GM18502 (cell line): ENCODE data around the gene PDGFD.

Experiments
- ATAC-seq: cut with Tn5 transposase; IDR thresholded peaks from one replicate; pipeline ENCODE4 v1.9.1; 2021; ENCODE audit warnings: mild to moderate bottlenecking; ENCODE audit not compliant: unreplicated experiment, poor library complexity

The PDGFD gene

DNA sequence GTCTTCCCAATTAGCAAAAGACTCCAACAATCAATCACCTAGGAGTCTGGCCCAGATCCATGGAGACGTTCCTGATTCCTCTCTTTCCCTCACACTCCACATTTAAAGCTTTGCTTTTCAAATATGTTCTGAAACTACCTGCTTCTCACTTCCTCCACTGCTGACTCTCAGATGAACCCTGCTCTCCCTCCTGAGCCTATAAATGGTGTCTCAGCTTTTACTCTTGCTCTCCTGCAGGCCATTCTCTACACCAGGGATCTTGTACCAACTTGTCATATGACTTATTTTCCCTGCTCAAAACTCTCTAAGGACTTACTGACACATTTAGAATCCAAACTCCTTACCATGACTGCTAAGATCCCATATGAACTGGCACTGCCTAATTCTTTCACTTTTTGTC, 265.9 kb downstream of the PDGFD start:
- peak; percentile 70 for ATAC-seq

DNA sequence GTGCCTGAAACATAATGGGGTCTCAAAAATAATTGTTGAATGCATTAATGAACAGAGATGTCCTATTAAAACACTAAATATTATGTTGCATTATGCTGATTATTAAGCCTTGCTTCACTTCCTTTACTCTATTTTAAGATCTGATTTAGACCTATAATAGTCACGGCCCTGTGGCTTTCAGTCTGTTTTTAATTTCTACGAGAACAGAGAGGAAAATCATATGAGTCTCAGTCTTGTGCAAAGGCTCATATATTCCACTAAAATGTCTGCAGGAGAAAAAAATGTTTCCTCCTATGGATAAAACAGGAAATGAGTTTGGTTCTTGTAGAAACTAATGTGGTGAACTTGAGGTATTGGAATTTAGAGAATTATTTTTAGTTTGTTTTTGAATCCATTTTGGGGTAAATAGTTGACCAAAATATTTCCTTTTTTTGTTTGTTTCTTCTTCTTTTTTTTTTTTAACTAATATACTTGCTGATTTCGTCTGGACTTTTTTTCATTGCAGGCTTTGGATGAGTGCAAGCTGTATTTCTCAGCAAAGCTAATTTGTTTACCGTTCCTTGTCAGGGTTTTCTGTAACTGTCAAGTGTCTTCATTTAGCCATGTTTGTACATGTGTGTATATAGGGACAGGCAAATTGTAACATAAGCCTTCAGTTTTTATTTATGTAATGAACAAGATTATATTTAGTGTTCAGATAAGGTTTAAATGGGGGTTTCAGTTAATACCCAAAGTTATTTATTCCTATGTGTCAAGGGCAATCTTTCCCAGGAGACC, 266.6 kb downstream of the PDGFD start:
- ATAC-seq: no peak

DNA sequence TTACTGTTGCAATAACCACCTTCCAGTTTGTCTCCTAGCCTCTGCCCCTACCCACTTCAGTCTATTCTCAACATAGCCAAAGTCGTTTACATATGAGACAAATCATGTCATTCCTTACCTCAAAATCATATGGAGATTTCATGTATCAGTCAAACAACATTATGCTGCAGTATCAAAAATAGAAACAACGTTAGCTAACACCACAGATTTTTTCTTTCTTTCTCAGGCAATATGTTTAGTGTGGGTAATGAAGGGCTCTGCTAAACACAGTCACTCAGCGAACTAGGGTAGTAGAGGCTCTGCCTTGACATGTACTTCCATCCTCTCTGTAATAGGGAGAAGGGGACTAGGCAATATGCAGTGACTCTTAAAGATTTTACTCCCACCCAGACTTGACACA, 268.8 kb downstream of the PDGFD start:
- no peak for ATAC-seq

DNA sequence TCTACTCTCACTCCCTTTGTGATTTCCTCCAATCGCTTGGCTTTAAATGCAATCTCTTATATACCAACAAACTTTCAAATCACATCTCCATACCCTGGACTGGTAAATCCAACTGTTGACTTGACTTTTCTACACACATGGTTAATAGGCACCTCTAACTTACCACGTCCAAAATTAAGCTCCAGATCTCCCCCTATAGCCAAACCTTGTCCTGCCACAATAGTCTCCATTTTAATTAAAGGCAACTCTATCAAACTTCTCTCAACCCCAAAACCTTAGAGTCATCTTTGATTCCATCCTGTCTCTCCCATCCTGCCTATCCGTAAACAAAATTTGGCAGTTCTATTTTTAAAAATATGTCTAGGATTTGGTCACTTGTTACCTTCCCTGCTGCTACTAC, 269.3 kb downstream of the PDGFD start:
- ATAC-seq: no peak

DNA sequence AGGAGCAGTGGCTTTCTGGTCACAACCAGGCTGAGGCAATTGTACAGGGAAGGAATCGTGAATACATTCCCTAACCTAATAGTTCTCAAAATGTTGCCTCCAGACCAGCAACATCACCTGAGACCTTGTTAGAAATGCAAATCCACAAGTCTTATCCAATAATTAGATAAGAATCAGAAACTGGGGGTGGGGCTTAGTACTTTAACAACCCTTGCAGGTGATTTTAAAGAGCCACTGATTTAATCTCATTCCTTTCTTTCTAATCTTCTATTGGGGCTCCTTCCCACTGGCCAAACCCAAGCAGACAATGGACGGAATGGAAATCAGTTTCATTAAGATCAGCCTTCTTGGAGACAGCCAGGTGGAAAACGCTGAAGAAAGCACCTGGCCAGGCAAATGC, 269.9 kb downstream of the PDGFD start:
- no peak for ATAC-seq

DNA sequence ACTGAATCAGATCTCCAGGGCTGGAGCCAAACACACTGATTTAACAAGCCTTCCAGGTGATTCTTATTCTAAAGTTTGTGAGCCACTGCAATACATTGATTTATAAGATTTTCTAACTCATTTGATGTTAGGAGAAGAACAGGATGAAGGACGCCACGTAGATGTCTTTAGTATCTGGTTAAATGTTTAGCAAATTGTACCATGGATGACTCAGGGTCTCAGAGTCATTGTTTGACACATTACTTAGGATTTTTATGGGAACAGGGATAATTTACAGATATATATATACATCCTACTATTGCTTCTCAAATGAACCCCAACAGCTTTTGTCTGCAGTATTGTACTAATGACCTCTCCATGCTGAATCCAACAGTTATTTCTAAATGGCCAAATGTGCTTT, 270.6 kb downstream of the PDGFD start:
- ATAC-seq: no peak

DNA sequence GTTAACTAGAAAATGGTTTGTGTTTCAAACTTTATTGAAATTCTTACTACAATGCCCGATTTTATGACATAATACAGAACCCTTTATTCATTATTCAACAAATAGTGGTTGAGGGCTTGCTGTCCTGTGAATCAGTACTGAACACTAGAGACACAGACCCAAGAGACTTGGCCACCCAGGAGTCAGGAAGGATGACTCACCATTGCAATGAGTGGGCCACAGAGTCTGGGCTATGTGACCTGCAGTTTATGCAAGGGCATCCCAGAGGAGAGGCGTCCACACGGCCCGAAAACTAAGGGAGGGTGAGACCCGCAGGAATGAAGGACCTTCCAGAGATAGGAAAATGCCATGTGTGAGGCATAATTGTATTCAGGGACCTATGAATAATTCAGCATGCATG, 271.3 kb downstream of the PDGFD start:
- ATAC-seq: no peak

DNA sequence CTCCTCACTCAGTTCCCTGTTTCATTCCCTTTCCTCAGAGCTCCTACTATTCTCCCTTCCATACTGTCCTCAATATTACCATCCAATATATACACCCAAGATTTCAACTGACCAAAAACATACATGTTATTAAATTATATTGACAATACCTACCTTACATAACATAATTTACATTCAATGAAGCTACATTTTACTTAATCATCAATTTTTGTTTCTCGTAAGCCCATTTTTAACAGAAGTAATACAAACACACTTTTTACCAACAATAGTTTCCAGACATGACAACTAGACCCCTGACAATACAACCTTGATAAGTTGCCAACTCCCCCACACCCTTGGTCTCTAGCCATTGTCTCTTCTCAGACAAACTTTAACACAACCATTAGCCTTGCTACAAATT, 273.3 kb downstream of the PDGFD start:
- no peak for ATAC-seq

DNA sequence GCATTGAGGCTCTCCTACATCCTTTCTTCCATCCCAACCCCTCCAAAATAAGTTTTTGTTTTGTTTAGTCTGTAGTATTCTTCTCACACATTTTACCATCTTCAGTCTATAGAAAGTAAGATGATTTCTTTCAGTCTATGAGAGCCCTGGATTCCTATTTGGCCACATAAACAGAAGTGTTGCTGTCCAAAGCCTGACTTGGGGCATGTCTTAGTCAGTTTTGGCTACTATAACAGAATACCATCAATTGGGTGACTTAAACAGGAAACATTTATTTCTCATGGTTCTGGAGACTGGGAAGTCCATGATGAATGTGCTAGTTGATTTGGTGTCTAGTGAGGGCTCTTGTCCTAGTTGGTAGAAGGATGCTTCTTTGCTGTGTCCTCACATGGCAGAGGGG, 274.3 kb downstream of the PDGFD start:
- no peak for ATAC-seq

DNA sequence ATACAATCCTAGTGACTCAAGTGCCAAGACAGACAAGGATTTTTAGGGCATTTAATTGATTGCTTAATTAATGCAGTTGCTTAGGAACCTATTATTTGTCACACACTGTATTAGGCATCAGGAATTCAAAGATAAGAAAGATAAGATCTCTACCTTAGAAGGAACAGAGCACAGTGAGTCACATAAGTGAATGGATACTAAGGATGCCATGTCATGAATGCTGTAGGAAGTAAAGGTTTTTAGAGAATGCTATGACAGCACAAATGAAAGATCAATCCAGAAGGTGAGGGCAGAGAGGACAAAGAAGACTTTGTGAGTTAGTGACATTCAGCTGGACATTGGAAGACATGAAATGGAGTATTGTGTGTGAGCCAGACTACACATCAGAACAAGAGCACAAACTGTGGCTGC, 275.4 kb downstream of the PDGFD start:
- no peak for ATAC-seq

DNA sequence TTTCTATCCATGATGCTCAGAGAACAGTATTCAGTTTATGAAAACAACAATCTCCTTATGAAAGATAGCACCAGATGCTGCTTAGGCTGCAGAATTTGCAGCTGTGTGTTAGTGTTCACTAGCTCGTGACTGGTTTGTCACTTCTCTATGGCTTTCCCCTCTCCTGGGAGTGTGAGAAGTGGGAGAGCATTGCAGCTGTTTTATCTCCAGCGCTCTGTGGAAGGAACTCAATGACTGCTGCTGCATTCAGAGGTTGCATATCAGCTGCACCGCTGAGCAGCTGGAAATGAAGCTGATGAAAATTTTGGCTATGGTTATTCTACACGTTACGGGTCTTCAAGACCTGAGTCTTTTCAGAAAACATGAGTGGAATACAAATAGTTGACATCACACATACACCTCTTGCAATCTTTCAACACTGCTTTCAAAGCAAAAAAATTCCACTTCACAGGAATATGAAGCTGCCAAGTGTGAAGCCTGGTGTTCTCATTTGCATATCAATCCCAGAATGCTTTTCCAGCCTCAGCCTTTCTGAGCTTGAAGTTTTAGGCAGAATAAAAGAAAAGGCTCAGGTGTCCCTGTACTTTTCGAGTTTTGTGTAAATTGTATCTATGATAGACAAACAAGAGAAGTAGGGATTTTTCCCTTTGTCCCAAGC, 276.8 kb downstream of the PDGFD start:
- ATAC-seq: peak; percentile 56

DNA sequence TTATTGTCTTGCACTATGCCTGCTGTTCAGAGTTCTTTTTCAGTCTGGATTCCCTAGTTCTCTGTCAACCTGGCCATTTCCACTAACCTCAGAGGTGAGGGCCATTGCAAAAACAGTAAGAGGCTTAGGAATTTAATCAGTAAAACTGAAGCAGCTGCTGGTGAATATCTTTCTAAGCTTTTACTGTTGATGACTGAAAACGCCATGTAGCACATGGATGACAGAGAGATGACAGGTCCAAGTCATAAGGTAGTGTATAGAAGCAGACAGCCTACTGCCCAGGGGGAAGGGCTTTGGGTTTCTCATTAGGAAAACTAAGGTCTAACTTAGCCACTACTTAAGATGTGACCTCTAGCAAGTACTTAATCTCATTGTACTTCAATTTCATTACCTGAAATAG, 280.1 kb downstream of the PDGFD start:
- ATAC-seq: no peak

DNA sequence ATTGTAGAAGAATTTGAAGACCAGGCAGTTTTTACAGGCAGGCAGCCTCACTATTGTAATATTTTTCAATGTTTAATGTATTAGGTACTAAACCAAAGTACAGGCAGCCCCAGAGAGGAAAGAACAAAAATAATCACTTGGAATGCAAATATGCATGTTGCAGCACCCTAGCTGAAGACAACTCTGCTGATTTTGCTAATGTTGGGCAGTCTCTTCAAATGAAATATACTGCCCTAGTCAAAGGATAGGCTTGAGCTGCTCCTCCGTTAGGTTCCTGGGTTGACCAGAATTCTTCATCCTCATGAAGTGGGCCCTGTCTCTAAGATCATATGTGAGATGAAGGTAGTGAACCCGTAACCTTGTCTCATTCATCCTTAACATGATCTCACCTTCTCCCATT, 280.7 kb downstream of the PDGFD start:
- no peak for ATAC-seq

DNA sequence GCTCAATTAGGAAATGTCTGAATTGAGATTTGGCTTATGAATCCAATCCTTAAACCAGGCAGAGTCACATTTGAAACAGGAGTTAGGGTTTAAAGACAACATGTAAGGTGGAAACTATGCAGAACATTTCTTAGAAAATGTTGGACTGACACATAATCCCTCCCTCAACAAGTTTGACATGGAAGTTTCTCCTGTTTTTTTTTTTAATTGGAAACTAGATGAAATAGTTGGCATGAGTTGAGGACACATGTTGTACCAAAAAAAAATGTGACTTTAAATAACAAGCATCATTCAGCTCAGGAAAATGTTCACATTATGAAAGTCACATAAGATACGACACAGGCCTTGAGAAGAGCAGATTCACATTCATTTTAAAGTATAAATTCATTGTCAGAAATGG, 282.4 kb downstream of the PDGFD start:
- no peak for ATAC-seq

DNA sequence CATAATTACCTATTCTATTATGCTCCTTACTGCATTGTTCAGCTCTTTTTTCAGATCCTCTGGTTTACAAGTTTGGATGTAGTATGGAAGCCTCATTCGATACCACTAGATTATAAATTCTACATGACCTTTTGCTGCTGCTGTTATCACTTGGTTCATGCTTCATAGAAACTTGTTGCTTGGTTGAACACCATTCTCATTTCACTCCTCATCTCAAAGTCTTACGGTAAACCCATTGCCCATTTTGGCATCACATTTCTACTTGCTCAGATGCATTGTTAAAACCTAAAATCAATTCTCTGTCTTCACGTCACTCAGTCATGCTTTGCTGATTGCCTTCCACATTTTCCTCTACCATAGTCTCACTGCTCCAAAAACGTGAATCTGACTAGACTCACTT, 283.0 kb downstream of the PDGFD start:
- ATAC-seq: peak; percentile 56

DNA sequence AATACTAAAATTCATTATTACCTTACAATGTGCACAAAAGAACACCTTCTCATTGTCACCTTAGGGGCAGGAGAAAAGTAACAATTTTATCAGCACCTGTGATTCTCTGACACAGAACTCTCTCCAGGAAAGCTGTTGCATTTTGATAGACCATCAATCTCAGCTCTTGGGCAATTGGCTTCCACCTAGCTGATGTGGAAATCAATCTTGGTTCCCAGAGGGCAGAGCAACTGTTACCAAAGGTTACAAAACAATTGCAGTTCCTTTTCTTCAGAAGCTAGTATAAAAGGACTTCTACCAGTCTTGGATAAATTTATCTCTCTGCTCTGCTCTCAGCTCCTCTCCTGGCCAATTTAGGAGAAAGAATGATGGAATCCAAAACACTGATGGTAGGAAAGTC, 285.3 kb downstream of the PDGFD start:
- no peak for ATAC-seq

DNA sequence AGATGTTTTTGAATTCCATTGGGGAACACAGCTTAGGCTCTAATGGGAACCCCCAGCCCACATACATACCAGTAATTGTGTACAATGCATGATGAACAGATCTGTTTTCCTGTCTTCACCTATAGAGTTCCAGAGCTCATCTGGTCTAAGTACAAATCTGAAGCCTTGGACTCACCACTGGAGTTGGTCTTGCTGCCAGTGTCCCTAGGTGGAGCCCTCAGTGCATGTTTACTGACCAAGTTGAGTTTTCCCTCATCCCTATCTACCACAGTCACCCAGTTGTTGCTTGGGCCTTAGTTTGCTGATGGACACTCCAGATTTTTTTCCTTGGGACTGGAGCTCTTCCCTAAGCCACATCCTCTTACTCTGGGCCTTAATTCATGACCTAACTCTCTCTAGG, 286.7 kb downstream of the PDGFD start:
- no peak for ATAC-seq

DNA sequence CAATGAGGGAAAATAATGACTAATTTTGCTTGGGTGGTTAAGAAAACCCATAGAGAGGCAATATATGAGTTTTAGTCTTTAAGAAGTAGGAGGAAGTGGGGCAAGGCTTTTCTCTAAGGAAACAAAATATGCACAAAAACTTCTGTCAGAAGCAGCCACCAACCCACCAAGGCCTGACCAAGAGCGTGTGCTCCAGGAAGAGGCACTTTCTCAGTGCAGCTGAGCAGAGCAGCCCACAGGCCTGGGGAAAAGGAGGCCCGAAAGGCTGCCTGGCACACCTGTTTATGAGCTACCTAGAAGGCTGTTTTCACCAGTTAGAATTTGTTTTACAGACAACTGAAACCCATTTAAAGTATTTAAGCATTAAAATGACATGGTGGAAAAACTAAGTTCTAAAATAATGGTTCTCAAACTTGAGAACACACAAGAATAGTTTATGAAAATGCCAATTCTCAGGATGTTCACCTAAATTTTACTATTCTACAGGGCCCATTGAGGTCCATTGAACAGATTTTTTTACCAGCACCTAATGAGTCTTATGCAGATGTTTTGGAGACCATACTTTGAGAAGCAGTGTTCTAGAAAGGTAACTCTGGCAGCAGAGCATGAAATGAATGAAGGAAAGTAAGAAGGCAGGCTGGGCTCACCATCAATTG, 288.0 kb downstream of the PDGFD start:
- ATAC-seq: peak; percentile 96

DNA sequence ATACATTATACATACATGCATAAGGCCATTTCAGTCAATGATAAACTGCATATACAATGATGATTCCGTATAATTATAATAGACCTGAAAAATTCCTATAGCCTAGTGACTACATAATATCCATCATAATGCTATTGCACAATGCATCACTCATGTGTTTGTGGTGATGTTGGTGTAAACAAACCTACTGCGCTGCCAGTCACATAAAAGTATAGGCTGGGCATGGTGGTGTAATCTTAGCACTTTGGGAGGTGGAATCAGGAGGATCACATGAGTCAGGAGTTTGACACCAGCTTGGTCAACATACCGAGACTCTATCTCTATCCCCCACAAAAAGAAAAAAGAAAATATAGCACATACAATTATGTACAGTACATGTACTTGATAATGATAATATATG, 291.2 kb downstream of the PDGFD start:
- ATAC-seq: no peak

DNA sequence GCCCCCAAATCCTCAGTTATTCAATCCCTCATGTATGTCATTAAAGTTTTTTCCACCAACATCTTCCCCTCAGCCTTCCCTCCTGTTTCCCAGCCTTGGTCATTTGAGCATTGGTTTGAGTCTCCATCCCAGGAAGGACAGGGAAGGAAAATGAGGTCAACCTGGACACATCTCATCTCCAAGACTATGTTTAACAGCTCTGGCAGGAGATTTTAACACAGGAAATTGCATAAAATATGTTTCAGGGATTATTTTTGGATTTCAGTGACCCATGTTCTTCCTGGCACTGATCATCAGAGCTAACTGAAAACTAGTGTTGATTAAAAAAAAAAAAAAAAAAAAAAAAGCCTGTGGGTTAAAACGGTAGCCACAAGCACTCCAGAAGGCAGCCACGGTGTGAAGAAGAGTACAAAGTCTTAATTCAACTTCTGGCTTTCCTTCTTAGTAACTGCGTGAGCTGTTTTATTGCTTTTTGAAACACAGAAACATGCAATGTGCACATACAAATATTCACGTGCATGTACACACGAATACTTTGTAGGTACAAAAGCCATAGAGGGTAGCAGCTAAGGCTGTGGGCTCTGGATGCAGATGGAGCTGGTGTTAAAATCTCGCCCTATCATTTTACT, 291.9 kb downstream of the PDGFD start:
- no peak for ATAC-seq

DNA sequence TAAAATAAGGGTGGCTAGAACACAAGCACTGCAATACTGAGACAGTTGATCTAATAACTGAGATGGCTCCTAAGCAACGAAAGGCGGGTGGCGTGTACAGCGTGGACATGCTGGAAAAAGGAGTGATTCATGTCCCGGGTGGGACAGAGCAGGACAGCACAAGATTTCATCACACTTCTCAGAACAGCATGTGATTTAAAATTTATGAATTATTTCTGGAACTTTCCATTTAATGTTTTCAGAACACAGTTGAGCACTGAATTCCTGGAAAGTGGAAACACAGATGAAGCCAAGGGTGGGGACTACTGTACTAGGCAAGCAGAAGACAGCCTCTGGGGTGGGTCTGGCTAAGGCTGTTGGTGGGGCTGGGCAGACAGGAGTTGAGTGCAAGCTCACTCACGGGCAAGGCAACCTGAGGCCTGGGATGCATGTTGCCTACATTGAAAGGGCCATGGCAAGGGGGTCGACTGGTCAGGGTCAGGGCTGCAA, 293.1 kb downstream of the PDGFD start:
- ATAC-seq: no peak
